H1 (cell line): Measurements from ENCODE around the gene STRIT1. TPM values are rescaled to one million over a fixed set of nuclear protein-coding genes. Genes with fewer than 3 reads are reported as not detected.

Experiments
- BACH1 ChIP-seq: IDR thresholded peaks from 2 replicates; pipeline ENCODE4 v1.6.1; 2012; ENCODE audit warnings: low read length, improper control_type of control experiment
- CBX8 ChIP-seq: fragments of 300-800, 300-1000 bp; sonication (generic); IDR thresholded peaks from 2 replicates; pipeline ENCODE4 v1.7.1; 2016; ENCODE audit warnings: low read depth, low read length, borderline replicate concordance
- RBBP5 ChIP-seq: IDR thresholded peaks from 2 replicates; pipeline ENCODE4 v1.7.1; 2012; ENCODE audit warnings: low read depth, mild to moderate bottlenecking, inconsistent platforms, low read length, moderate library complexity, borderline replicate concordance
- polyA plus RNA-seq, 7 experiments: library from polyadenylated mRNA; depleted of rRNA in 3 of 7; stranded (reverse) in 5 of 7; unstranded in 2 of 7; fragments of >200 nt in 5 of 7; fragments of 200-250 nt in 2 of 7; gene quantifications; 1 replicate in 5 of 7; 2 replicates in 1 of 7; 4 replicates in 1 of 7; pipeline versions ENCODE4 v1.2.1 to v1.2.3, GENCODE V29; 2011 to 2013; ENCODE audit warnings: missing spikeins in 2 of 7, mixed read lengths in 2 of 7
- total RNA-seq: library from RNA; stranded (reverse); fragmentation: NEBNext Ultra II Directional; extraction: Animal tissue kit (Norgen Biotek cat#: 25700); gene quantifications from 2 replicates; pipeline ENCODE4 v1.2.1, GENCODE V29; 2021

Gene STRIT1
- total and polyA plus RNA-seq, 2 of the 8 experiments (the other 6 are each of a cell fraction or from before 2014, with no cell fraction given): 0.15 to 0.47 TPM

- TF ChIP-seq RBBP5 (no peak), BACH1 (no peak), CBX8 (no peak)
- TF ChIP-seq, all 59 proteins: peak for 0
These were observed 51.1 kb downstream of the STRIT1 start (continued) for GRCh38 chr3:155242342-155242741.
